Astrocyte (in vitro differentiated cells and primary cell): Measurements from ENCODE around the gene TDRD1.

Source experiments
- CTCF ChIP-seq: IDR thresholded peaks from 2 replicates; pipeline ENCODE4 v1.5.1; 2011; ENCODE audit warnings: low read depth, mild to moderate bottlenecking, inconsistent platforms, low read length, moderate library complexity; ENCODE audit not compliant: insufficient read depth
- EZH2 ChIP-seq: IDR thresholded peaks from 2 replicates; pipeline ENCODE4 v1.6.1; 2012; ENCODE audit warnings: mild to moderate bottlenecking, low read length, inconsistent platforms; ENCODE audit not compliant: insufficient read depth

GRCh38 chr10:114138581-114138980 is 40.6 kb upstream of the TDRD1 start:
- TF ChIP-seq EZH2 (no peak), CTCF (no peak)
